HG02870 (cell line): Measurements from ENCODE around the gene NHERF2.
"Not testable (repeated sequence)": the region's sequence is repeated elsewhere in the genome, so short reads cannot be mapped to it uniquely, and the experiment has no call there.

ENCODE experiments used
- ATAC-seq: cut with Tn5 transposase; IDR thresholded peaks from one replicate; pipeline ENCODE4 v1.9.1; 2021; ENCODE audit warnings: mild to moderate bottlenecking, moderate library complexity; ENCODE audit not compliant: unreplicated experiment

NHERF2 gene

DNA sequence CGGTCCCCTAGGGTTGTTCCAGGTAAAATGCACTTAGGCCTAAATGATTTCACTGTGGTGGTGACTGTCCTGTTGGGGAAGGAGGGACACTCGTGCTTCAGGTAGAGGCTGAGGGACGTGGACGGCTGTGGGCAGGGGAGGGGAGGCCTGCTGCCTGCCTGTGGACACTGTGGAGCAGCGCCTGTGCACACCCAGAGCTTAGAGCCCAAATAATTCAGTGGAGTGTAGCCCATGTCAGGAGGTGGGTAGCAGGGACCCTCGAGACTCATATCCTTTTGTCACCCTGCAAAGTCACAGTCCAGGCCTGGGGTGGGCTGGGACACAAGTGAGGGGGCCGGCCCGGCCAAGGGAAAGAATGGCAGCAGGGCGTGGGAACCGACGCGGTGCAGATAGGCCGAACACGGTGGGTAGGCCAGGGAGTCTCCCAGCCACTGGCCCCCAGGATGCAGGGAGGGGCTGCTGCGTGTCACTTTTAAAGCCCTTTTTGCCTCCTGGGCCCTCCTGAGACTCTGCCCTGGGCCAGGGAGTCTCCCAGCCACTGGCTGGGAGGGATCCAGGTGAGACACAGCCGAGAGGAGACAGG lies 733 bp upstream of the NHERF2 start:
- no peak for ATAC-seq

DNA sequence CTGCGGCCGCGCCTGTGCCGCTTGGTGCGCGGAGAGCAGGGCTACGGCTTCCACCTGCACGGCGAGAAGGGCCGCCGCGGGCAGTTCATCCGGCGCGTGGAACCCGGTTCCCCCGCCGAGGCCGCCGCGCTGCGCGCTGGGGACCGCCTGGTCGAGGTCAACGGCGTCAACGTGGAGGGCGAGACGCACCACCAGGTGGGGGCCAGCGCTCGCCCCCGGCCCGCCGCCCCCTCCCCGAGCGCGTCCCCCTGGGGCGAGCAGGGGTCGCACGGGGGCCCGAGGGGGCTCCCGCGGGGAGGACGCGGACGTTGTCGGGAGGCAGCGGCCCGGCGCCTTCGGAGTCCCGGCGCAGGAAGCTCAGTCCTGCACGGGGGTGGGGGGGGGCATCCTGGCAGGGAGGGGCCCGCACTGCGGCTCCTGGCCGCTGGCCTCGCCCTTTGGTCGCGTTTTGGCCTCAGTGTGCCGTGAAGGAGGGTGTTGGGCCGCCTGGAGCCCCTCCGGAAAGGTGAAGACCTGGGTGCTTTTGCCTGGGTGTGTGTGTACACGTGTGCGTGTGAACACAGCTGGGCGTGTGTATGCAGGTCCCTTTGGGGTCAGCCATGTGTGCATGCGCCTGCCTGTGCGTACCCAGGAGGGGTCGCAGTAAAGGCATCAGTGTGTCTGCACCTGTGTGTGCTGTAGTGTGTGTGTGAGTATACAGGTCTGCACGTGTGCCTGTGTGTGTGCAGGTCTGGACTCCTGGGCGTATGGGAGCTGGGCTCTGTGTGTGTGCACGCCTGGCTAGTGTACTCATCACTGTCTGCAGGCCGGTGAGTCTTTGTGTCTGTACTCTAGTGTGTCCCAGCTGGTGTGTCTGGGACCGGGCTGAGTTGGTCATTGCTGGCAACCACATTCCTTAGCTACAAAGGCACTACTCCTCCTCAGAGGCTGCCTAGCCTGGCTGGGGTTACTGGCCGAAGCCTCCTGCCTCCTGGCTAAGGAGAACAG lies 615 bp downstream of the NHERF2 start:
- no peak for ATAC-seq

DNA sequence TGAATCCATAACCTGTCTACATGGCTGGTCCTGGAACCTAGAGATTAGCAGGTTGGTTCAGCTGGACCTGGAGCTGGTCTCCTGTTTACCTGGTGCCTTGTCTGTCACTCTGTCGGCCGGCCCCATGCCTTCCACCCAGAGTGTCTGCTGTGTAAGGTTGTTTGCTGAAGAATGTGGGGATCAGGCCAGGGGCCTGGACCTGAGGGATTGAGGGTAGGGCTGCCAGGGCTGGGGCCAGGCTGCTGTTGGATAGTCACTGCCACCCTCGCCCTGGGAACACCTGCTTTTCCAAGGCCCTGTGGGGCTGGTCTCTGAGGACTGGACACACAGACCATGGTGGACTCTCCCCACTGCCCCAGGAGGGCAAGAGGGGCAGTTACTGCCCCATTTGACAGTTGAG lies 1.4 kb downstream of the NHERF2 start:
- no peak for ATAC-seq

DNA sequence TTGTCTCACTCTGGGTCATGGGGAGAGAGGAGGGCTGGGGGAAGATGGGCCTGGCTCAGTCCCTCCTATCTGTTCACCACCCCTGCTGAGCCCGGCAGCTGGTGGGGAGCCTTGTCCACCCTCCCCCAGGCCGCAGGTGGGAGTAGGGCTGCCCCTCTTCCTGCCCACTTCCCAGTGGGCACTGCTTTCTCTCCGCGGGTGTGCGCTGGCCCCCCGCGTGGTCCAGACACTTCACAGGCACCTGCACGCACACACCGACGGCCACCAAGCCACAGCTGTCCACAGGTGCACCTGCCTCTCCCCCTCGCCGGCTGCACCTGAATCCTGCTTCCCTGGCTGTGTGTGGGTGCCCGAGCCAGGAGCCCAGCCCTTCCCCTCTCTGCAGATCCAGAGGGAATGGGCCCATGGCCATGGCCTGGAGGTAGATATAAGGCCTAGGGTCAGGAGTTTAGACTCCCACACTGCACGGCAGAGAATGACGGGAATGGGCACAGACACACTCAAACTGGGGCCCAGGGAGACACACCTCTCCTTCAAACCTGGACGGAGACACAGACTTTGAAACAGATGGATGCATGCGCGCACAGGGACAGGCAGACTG lies 2.0 kb downstream of the NHERF2 start:
- no peak for ATAC-seq

DNA sequence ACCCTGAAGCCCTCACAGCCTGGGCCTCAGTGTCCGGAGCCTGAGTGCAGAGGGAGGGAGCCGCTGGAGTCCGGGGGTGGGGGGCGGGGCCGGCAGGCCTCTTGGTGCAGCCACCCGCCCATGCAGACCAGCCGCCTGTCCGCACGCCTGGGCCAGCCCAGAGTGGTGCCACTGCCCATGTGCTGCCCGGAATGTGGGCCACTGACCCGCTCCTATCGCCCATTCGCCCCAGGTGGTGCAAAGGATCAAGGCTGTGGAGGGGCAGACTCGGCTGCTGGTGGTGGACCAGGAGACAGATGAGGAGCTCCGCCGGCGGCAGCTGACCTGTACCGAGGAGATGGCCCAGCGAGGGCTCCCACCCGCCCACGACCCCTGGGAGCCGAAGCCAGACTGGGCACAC lies 2.6 kb downstream of the NHERF2 start:
- ATAC-seq = no peak

DNA sequence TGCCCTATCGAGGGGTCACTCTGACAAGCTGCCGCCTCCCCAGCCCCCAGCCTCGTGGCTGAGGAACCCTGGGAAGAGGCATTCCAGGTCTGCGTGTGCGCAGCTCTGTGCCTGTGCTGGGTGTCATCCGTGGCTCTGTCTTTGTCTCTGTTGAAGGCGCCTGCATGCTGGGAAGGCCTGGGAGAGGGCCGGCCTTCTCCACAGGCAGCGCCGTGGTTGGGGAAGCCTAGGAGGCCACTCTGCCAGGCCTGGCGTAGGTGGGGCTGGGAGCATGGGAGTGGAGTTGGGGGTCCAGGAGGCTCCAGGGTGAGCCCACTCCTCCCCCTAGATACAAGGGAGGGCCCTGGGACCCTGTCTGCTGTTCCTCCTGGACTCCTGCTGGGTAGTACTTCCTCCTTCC lies 3.3 kb downstream of the NHERF2 start:
- ATAC-seq = no peak

DNA sequence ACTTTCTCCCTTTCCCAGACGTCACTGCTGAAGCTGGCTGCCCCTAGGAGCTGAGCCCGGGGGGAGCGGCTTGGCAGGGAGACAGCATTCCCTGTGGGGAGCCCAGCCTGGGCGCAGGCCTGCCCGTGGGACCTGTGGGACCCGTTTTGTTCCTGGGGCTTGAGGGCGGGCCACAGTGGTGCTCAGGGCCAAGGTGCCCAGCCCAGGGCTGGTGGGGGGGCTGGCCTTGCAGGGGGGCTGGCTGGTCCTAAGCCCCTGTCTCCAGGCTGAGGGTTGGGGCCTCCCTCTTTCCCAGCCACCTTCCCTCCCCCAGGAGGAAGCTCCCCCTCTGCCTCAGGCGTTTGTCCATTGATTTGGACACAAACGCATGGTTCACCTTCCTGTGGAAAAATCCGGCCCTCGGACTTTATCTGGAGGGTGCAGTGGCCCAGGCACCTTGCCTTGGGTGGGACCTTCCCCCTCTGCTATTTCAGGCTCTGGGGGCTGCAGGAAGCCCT lies 4.4 kb downstream of the NHERF2 start:
- no peak for ATAC-seq

DNA sequence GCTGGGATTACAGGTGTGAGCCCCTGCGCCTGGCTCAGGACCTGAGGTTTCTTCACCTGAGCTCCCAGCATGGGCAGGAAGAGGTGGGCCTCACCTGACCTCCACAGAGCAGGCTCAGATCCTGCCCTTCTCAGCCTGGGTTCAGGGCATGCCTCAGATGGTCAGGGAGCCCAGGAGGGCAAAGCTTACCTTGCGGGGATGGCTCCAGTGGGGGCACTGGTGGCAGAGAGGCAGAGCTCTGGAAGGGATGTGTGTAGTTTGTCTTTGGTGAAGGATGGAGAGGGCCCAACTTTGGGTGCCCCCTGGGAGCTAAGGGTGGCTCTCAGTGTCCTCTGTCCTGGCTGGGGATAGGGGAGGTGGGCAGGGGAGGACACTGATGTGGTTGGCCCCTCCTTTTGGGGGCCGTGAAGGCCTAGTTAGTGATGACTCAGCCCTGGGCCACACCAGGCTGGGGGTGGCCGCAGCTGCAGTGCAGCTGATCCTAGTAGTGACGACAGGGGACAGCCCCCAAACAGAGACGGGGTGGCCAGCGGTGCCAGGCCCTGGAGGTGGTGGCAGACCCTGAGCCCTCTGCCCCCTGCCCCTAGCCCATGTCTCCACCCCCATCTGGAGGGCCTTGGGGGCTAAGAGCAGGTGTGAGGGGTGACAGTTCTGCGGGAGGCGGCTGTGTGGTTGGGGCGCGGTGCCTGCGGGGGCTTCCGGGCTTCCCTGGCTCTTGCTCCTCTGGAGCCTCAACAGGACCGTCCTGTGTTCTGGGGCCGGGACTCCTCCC lies 5.8 kb downstream of the NHERF2 start:
- no peak for ATAC-seq

DNA sequence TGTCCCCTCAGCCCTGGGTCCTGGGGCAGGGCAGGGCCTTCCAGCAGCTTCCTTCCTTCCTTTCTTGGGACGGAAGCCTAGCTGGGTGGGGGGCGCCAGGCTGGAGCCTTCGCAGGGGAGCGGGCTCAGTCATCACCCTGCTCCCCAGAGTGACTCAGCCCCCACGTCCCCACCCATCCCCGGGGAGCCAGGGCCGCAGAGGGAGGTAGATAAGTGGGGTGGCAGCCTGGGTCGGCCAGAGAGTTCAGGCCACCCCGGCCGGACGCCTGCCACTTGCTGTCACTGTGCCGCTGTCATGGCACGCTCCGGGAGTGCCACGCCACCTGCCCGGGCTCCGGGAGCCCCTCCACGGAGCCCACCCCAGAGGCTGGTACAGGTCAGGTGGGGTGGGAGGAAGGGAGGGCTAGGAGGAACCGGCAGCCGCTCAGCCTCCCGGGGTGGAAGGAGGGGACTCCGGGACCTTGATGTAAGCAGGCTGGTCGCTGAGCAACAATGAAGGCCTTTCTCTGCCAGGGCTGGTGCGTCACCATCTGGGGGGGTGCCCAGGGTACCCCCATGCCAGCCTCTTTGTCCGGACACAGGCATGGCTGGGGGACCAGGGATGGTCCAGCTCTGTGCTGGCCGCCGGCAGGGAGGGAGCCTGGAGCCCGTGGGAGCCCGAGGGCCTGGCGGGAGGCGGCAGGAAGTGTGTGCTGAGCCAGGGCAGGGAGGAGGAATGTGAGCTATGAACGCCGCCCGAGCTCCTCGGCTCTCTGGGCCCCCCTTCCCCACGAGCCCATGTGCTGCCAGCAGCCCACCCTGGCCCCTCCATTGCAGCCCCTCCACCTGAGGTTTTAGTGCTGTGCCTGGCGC lies 6.6 kb downstream of the NHERF2 start:
- no peak for ATAC-seq

DNA sequence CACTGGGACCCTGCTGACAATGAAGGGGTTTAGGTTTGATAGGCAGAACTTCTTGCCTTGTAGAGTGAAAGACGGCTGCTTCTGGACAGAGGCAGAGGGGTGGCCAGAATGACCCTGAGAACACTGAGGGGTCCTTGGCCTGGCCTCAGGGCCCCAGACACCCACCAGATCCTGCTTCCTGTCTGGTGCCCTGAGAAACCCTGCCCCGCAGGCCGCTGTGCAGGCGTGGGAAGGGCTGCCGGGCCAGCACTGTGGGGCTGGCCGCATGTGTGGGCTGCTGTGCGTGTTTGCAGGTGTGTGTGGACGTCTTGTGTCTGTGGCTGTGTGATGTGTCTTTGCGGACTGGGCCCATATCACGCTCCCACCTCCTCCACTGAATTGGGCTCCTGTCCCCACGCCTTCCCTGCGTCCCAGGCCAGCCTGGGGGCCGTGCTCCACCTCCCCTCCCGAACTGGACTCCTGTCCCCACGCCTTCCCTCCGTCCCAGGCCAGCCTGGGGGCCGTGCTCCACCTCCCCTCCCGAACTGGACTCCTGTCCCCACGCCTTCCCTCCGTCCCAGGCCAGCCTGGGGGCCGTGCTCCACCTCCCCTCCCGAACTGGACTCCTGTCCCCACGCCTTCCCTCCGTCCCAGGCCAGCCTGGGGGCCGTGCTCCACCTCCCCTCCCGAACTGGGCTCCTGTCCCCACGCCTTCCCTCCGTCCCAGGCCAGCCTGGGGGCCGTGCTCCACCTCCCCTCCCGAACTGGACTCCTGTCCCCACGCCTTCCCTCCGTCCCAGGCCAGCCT lies 7.4 kb downstream of the NHERF2 start:
- ATAC-seq = not testable (repeated sequence)

DNA sequence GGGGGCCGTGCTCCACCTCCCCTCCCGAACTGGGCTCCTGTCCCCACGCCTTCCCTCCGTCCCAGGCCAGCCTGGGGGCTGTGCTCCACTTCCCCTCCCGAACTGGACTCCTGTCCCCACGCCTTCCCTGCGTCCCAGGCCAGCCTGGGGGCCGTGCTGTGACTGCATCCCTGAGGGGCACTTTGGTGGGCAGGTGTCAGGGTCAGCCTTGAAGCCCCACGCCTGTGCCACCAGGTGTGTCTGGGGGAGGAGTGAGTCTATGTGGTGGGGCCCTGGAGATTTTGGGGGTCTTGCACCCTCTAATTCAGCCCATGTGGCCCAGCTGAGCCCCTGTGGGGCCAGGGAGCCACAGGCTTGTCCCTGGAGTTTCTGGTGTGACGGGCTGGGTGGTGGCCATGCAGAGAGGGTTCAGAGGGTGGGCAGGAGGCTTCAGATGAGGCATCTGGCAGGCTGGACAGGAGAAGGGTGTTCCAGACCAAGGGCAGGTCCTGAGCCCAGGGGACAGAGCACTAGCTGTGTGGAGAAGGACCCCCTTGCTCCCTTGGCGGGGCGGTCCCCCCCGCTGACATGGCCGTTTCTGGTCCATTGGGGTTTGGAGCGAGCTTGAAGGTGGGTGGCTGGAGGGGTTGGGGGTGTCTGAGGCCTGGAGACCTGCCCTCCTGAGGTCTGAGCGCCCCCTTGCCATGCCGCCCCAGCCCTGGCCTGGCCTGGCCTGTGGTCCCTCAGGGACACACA lies 8.2 kb downstream of the NHERF2 start:
- ATAC-seq = no peak

DNA sequence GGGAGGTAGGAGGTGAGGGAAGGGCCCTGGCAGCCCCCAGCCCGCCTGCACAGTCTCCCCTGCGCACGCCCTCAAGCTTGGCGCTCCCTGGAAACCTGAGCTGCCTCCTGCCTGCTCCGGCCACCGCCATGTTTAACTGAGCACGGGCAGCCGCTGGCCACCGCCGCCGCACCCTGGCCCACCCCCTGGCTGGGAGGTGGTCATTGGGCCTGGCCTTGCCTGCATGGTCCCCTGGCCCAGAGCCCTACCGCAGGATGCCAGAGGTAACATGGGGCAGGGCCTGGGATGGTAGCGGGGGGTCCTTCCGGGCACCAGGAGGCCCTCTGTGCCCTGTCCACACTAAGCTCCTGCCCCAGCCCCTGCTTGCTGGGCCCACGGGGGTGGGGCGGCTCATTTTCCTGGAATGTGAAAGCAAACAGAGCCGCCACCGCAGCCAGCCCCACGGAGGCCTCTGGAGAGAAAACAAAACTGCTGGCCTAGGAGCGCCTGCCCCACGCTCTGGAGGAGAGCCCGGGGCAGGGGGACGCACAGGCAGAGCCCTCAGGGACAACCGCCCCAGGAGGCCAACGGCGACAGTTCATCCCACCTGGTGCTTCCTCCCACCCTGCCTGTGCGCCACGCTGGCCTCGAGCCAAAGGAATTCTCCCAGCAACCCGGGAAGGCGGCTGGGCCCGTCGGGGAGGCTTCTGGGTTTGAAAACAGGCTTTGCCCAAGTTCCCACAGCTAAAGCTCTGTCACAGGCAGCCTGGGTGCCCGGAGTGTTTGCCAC lies 8.9 kb downstream of the NHERF2 start:
- ATAC-seq = no peak

DNA sequence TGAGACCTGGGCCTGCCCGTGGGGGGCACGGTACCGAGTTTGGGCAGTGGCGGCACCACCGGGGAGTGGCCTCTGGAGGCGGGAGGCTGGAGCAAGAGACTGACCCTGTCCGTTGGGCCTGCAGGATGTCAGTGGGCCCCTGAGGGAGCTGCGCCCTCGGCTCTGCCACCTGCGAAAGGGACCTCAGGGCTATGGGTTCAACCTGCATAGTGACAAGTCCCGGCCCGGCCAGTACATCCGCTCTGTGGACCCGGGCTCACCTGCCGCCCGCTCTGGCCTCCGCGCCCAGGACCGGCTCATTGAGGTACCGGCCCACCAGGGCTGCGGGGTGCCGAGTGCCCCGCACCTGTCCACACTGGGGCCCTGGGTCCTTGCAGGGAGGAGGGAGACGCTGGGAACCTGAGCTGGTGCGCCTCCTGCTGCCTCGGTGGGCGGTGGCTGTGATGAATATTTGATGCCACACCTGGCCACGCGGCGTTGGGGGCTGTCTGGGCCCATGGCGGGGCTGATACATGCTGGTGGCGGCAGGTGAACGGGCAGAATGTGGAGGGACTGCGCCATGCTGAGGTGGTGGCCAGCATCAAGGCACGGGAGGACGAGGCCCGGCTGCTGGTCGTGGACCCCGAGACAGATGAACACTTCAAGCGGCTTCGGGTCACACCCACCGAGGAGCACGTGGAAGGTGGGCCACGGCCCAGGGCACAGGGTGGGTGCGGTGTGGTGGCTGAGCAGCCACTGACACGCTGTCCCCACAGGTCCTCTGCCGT lies 9.7 kb downstream of the NHERF2 start:
- no peak for ATAC-seq

DNA sequence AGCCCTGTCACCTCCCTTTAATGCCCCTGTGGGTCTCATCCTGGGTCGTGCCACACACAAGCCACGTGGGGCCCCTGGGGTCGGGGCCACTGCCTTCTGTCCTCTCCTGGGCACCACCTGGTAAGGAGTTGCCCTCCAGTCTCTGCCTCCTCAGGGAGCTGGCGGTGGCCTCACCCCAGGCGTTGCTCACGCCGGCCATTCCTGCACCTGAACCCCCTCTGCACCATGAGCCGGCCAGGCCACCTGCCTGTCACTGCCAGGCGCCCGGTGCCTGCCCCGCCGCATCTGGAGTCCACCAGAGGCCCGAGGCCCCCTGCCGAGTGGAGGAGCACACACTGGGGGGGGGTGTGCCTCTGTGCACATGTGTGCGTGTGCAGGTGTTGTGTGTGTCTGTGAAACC lies 10.4 kb downstream of the NHERF2 start:
- ATAC-seq = no peak

DNA sequence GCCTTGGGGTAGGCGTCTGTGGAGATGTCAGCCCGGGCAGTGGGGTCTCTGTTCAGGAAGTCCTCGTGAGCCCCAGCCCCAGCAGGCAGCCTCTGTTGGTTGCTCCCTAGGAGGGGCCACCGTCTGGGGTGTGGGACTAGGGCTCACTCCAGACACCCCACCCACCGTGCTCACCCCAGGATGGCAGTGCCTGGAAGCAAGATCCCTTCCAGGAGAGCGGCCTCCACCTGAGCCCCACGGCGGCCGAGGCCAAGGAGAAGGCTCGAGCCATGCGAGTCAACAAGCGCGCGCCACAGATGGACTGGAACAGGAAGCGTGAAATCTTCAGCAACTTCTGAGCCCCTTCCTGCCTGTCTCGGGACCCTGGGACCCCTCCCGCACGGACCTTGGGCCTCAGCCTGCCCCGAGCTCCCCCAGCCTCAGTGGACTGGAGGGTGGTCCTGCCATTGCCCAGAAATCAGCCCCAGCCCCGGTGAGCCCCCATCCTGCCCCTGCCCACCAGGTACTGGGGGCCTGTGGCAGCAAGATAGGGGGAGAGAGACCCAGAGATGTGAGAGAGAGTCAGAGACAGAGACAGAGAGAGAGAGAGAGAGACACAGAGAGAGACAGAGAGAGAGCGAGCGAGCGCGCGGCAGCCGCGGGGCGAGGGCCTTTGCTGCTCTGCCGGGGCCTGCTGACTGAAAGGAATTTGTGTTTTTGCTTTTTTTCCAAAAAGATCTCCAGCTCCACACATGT lies 11.1 kb downstream of the NHERF2 start:
- ATAC-seq = no peak

DNA sequence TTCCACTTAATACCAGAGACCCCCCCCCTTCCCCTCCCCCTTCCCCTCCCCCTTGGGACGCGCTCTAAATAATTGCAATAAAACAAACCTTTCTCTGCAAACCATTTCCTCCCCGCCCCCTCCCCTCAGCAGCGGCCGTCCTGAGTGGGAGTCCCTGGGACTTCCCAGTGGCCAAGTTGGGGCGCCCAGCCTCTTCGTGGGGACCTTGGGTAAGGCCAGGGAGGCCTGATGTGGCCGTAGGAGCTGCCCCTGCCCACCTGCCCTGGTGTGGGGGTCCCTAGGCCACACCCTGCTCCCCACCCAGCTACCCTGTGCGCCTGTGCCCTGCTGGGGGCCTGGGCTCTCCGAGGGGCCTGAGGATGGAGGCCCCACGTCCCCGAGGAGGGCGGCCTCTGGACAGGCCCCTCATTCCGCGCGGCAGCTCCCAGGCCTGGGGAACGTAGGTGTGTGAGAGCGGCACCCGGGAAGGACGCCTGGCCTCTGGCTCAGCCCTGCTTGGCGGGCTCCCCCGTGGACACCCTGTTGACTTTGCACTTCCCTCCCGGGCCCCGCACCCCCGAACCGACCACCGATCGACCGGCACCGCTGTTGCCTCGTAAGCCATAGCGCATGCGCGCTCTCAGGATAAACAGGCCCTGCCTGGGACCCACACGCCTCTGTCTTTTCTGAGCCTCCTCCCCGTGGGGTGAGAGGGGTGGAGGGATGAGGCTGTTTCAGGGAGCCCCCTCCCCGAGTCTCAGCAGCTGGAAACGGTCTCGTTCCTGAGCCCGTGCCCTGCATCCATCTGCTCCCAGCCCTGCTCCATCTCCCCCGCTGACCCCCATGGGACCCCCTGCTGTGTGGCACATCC lies 11.9 kb downstream of the NHERF2 start:
- ATAC-seq = no peak
